Endothelial cell of umbilical vein (primary cell): Measurements from ENCODE around the gene RTKN2. TPM values are rescaled to one million over a fixed set of nuclear protein-coding genes. Genes with fewer than 3 reads are reported as not detected.

Source experiments
- BruUV-seq: library from RNA; stranded (reverse); fragments of 400-500 nt; replicated peaks from 2 replicates; lab custom pipeline; 2021; lab: Mats Ljungman, UMichigan
- CTCF ChIA-PET: fragments of 300-600, 350-600 bp; sonication (Branson Sonifier 250); formaldehyde crosslinking; loops from one replicate; lab custom pipeline; 2021; ENCODE audit warnings: antibody characterized with exemption, inconsistent platforms; lab: Charles Lee
- POLR2A ChIA-PET: fragments of 300-600, 350-600 bp; sonication (Branson Sonifier 250); formaldehyde crosslinking; loops from one replicate; lab custom pipeline; 2021; ENCODE audit warnings: antibody characterized with exemption, inconsistent platforms; lab: Charles Lee
- DNase-seq: peaks from one replicate; pipeline ENCODE4 v3.0.0-alpha.2; 2011; ENCODE audit warnings: low read depth, low spot score
- FAIRE-seq: peaks from 2 replicates; lab custom pipeline; 2011; peaks lifted over from hg19 to GRCh38; lab: Jason Lieb, UNC
- H2AFZ ChIP-seq: 2 replicates; pipeline ENCODE4 v1.6.0; 2012; ENCODE audit warnings: low read depth, low read length, control low read depth, inconsistent platforms
- H3K27ac ChIP-seq: 2 replicates; pipeline ENCODE4 v1.5.1; 2011; ENCODE audit warnings: low read depth, mild to moderate bottlenecking, control low read depth, low read length, moderate library complexity; ENCODE audit not compliant: insufficient read depth
- H3K27me3 ChIP-seq, 2 experiments: 2 replicates each; pipeline versions ENCODE4 v1.6.0 to v1.6.1; 2011; ENCODE audit warnings: low read length in 2 of 2, mixed read lengths in 1 of 2; ENCODE audit not compliant: control insufficient read depth in 2 of 2, insufficient read depth in 2 of 2
- H3K36me3 ChIP-seq, 2 experiments: 2 replicates in 1 of 2; 3 replicates in 1 of 2; pipeline ENCODE4 v1.5.1; 2011; ENCODE audit warnings: low read length in 2 of 2, mild to moderate bottlenecking in 1 of 2, moderate library complexity in 1 of 2; ENCODE audit not compliant: control insufficient read depth in 2 of 2, insufficient read depth in 2 of 2; ENCODE audit errors: extremely low read depth in 1 of 2
- H3K4me1 ChIP-seq: 3 replicates; pipeline ENCODE4 v1.5.1; 2011; ENCODE audit warnings: mild to moderate bottlenecking, low read length; ENCODE audit not compliant: control insufficient read depth, insufficient read depth; ENCODE audit errors: extremely low read depth
- H3K4me2 ChIP-seq: 2 replicates; pipeline ENCODE4 v1.6.1; 2011; ENCODE audit warnings: low read length, control low read depth, mixed read lengths; ENCODE audit not compliant: insufficient read depth
- H3K4me3 ChIP-seq, 3 experiments: fragments of 200-600 bp in 1 of 3; sonication (generic), shearing (Covaris generic) in 1 of 3; replicated peaks in 1 of 3; 2 replicates each; pipeline ENCODE4 v1.5.1; 2011 to 2016; ENCODE audit warnings: control low read depth in 3 of 3, low read length in 3 of 3, mild to moderate bottlenecking in 2 of 3, inconsistent platforms in 1 of 3, low read depth in 1 of 3, moderate library complexity in 1 of 3; ENCODE audit not compliant: insufficient read depth in 1 of 3
- H3K79me2 ChIP-seq: 2 replicates; pipeline ENCODE4 v1.6.0; 2012; ENCODE audit warnings: low read length, inconsistent platforms; ENCODE audit not compliant: control insufficient read depth, insufficient read depth
- H3K9ac ChIP-seq: replicated peaks from 2 replicates; pipeline ENCODE3; 2011; ENCODE audit warnings: low read length, control low read depth; ENCODE audit not compliant: insufficient read depth; ENCODE audit errors: extremely low read depth
- H3K9me1 ChIP-seq: replicated peaks from 3 replicates; pipeline ENCODE4 v1.6.0; 2011; ENCODE audit warnings: mild to moderate bottlenecking, low read length; ENCODE audit not compliant: control insufficient read depth, insufficient read depth; ENCODE audit errors: extremely low read depth
- H3K9me3 ChIP-seq: replicated peaks from 2 replicates; pipeline ENCODE4 v1.5.1; 2012; ENCODE audit warnings: low read length, inconsistent platforms; ENCODE audit not compliant: control insufficient read depth, insufficient read depth
- H4K20me1 ChIP-seq: replicated peaks from 2 replicates; pipeline ENCODE3; 2011; ENCODE audit warnings: mild to moderate bottlenecking, low read length; ENCODE audit not compliant: control insufficient read depth, insufficient read depth; ENCODE audit errors: extremely low read depth
- EZH2 ChIP-seq: IDR thresholded peaks from 2 replicates; pipeline ENCODE4 v1.6.1; 2012; ENCODE audit warnings: borderline replicate concordance, low read depth, mild to moderate bottlenecking, moderate library complexity, low read length, inconsistent platforms; ENCODE audit not compliant: severe bottlenecking
- FOS ChIP-seq: IDR thresholded peaks from 2 replicates; pipeline ENCODE4 v1.6.1; 2011; ENCODE audit warnings: mild to moderate bottlenecking, low read length, moderate library complexity, borderline replicate concordance; ENCODE audit not compliant: insufficient read depth
- GATA2 ChIP-seq: IDR thresholded peaks from 2 replicates; pipeline ENCODE4 v1.7.0; 2011; ENCODE audit warnings: low read depth, mild to moderate bottlenecking, moderate library complexity, mixed read lengths, low read length; ENCODE audit not compliant: insufficient read length, insufficient read depth
- JUN ChIP-seq: IDR thresholded peaks from 2 replicates; pipeline ENCODE4 v1.6.1; 2011; ENCODE audit warnings: borderline replicate concordance, low read depth; ENCODE audit not compliant: insufficient read length, insufficient read depth
- MYC ChIP-seq: IDR thresholded peaks from one replicate; pipeline ENCODE4 v1.6.1; 2011; ENCODE audit warnings: mild to moderate bottlenecking, low read depth, low read length
- POLR2A ChIP-seq: IDR thresholded peaks from 2 replicates; pipeline ENCODE4 v1.6.1; 2012; ENCODE audit warnings: low read depth, mild to moderate bottlenecking, control low read depth, low read length
- POLR2AphosphoS5 ChIP-seq: IDR thresholded peaks from 2 replicates; pipeline ENCODE4 v1.6.1; 2012; ENCODE audit warnings: low read depth, mild to moderate bottlenecking, control low read depth, low read length, moderate library complexity; ENCODE audit not compliant: insufficient read depth
- dilution Hi-C: fragments of 300-500 bp; cut with MboI; formaldehyde crosslinking; loops from one replicate; pipeline ENCODE4 v1.15.0; 2019; ENCODE audit warnings: low sequenced_read_pairs; ENCODE audit not compliant: extremely low pct_ligation_motif_present
- intact Hi-C: fragments of 100-400 bp; cut with micrococcal nuclease; formaldehyde crosslinking; loops from one replicate; pipeline ENCODE4 v1.10.0; 2022
- polyA plus RNA-seq, 4 experiments: library from polyadenylated mRNA; depleted of rRNA in 3 of 4; stranded (reverse) in 3 of 4; unstranded in 1 of 4; fragments of >200 nt; gene quantifications; 2 replicates each; pipeline versions ENCODE4 v1.2.1 to v1.2.3, GENCODE V29; 2011 to 2012; ENCODE audit warnings: missing spikeins in 1 of 4
- total RNA-seq: library from RNA; stranded (reverse); gene quantifications from 2 replicates; pipeline ENCODE4 v1.2.3, GENCODE V29; 2021
- TF ChIP-seq, protein P1 (sequence below): IDR thresholded peaks from 2 replicates; pipeline ENCODE4 v1.6.1; 2011; ENCODE audit not compliant: insufficient read depth, insufficient read length
- TF ChIP-seq, protein P2 (sequence below), 2 donors: IDR thresholded peaks; 1 replicate in 1 of 2; 2 replicates in 1 of 2; pipeline ENCODE4 v1.5.1; 2011; ENCODE audit warnings: low read length in 2 of 2, mild to moderate bottlenecking in 2 of 2, moderate library complexity in 2 of 2, control low read depth in 1 of 2, inconsistent platforms in 1 of 2, low read depth in 1 of 2; ENCODE audit not compliant: insufficient read depth in 1 of 2; ENCODE audit errors: extremely low read depth in 1 of 2

The RTKN2 gene
- total and polyA plus RNA-seq, 2 donors (not counting 3 experiments of a cell fraction or from before 2014, with no cell fraction given) = 0.65 to 4.8 TPM

DNA sequence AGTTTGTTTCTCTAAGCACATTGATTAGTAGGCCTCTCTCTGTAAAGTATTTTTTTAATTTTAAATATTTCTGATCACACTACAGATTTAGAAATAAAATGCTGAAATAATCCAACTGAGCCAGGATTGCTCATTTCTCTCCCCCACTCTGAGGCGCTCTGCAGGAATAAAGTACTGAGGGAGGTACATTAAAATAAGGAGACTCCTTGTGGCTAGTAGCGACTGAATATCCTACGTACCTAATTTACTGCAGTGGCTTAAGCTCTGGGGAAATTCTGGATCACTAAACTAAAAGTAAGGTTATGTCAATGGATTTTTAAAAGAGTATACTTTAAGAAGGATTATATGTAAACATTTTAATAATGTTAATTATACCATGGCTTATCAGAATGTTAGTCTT is 75.2 kb downstream of the RTKN2 start:
- Histone ChIP-seq H3K9ac (no peak overlapping the region), H3K36me3 (no peaks in the 10 kb centered on the region), H3K27me3 (no peaks in the 10 kb centered on the region), H3K4me3 (no peak overlapping the region), H3K79me2 (no peaks in the 10 kb centered on the region), H3K4me2 (no peak overlapping the region), H3K27ac (no peak overlapping the region), H4K20me1 (no peaks in the 10 kb centered on the region), H3K9me1 (peaks cover 2% of the 10 kb centered on the region), H3K9me3 (no peaks in the 10 kb centered on the region), H3K4me1 (no peaks in the 10 kb centered on the region), H2AFZ (no peak overlapping the region)
- no TSS peak for BruUV-seq
- ChIA-PET CTCF (no interaction called here), POLR2A (no interaction called here)
- intact Hi-C loops = no loop called here
- no peak for FAIRE-seq
- dilution Hi-C loops = no loop called here
- TF ChIP-seq GATA2 (no peak), EZH2 (no peak), POLR2AphosphoS5 (no peak), MYC (no peak), POLR2A (no peak), JUN (no peak), FOS (no peak)
- TF ChIP-seq, protein P1, sequence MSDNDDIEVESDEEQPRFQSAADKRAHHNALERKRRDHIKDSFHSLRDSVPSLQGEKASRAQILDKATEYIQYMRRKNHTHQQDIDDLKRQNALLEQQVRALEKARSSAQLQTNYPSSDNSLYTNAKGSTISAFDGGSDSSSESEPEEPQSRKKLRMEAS = no peak
- TF ChIP-seq, protein P2, sequence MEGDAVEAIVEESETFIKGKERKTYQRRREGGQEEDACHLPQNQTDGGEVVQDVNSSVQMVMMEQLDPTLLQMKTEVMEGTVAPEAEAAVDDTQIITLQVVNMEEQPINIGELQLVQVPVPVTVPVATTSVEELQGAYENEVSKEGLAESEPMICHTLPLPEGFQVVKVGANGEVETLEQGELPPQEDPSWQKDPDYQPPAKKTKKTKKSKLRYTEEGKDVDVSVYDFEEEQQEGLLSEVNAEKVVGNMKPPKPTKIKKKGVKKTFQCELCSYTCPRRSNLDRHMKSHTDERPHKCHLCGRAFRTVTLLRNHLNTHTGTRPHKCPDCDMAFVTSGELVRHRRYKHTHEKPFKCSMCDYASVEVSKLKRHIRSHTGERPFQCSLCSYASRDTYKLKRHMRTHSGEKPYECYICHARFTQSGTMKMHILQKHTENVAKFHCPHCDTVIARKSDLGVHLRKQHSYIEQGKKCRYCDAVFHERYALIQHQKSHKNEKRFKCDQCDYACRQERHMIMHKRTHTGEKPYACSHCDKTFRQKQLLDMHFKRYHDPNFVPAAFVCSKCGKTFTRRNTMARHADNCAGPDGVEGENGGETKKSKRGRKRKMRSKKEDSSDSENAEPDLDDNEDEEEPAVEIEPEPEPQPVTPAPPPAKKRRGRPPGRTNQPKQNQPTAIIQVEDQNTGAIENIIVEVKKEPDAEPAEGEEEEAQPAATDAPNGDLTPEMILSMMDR (IDR thresholded peaks at IDR 0.05; ENCODE audit: extremely low read depth in 1 of 2, insufficient read depth in 1 of 2, low read depth in 1 of 2, low read length in 2 of 2) = no peak
- no peak for DNase-seq
